ENCODE data around the gene MAGI1.

The MAGI1 gene

DNA sequence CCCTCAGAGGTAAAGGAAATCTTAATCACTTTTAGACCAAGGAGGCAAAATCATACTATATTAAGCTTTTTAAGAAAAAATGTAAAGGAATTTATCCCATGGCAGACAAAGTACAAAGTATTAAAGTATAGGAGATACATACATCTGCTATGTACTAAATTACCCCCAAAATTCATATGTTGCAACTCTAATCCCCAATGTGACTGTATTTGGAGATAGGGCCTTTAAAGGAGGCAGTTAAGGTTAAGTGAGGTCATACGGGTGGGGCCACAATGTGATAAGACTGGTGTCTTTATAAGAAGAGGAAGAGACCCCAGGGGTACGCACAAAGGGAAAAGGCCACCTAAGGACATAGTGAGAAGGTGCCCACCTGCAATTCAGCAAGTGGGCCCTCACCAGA lies 693.9 kb downstream of the MAGI1 start:
- in situ Hi-C loops (cut with MboI; ENCODE audit: low sequenced_read_pairs): no loop called here

DNA sequence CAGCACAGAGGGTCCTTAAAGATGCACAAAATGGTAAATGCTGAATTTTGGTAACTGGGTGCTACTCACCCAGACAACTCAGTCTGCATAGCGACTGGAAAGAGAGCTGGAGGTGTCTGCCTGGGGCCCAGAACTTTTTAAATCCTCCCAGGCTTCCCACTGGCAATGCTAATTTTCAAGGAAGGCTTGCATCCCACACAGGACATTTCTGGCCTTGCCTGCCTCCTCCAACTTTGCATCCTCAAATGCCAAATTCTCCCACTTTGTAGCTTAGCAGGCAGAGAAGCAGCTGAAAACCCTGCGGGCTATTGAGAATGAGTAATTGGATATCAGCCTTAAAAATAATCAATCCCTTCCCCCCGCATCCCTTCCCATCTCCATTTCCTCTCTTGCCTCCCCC lies 694.3 kb downstream of the MAGI1 start:
- in situ Hi-C loops (cut with MboI; ENCODE audit: low sequenced_read_pairs): no loop called here

DNA sequence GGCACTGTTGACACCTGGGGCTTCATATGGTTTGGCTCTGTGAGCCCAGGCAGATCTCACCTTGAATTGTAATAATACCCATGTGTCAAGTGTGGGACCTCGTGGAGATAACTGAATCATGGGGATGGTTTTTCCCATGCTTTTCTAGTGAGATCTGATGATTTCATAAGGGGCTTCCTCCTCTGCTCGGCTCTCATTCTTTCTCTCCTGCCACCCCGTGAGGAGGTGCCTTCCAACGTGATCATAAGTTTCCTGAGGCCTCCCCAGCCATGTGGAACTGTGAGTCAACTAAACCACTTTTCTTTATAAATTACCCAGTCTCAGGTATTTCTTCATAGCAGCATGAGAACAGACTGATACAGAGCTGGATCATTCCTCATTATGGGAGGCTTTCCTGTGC lies 695.0 kb downstream of the MAGI1 start:
- in situ Hi-C loops (cut with MboI; ENCODE audit: low sequenced_read_pairs): no loop called here

DNA sequence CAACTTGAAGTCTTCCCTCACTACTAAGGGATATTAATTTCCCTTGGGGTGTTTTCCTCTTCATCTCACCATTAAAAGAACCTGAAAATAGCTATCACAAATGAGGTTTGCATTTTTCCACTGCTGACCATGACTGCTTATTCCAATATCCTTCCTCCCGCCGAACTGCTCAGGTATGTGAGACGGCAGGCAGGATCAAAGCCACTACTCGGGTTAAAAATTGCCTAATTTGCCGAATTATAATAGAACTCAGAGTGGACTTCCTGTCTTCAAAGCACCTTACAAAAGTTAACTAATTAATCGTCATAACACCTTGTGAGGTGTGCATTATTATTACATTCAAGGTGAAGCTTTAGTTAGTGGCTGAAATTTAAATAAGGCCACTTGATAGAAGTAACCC lies 695.7 kb downstream of the MAGI1 start:
- in situ Hi-C loops (cut with MboI; ENCODE audit: low sequenced_read_pairs): no loop called here

DNA sequence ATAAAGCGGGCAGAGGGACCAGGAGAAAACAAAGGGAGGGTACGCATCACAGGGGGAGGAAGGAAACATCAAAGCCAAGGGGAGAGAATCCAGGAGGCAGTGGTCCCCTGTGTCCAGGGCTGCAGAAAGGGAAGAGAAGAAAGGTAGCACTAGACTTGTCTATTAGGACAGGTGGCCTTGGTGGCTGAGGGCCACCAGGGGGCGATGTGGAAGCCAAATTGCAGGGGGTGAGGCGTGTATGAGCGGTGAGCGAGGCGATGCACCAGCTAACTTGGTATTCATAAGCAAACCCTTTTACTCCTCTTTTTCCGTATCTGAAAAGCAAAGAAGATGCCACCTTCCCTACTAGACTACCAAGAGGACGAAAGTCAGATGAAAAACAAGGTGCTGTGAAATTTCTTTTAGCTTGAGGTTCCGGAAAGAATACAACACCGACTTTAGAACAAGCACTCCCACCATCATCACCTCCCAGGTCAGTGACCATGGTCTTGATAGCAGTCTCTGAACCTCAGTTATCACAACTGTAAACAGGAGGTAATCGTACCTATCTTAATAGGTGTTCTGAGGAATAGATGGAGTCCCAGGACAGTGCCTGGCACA lies 696.5 kb downstream of the MAGI1 start:
- in situ Hi-C loops (cut with MboI; ENCODE audit: low sequenced_read_pairs): no loop called here

DNA sequence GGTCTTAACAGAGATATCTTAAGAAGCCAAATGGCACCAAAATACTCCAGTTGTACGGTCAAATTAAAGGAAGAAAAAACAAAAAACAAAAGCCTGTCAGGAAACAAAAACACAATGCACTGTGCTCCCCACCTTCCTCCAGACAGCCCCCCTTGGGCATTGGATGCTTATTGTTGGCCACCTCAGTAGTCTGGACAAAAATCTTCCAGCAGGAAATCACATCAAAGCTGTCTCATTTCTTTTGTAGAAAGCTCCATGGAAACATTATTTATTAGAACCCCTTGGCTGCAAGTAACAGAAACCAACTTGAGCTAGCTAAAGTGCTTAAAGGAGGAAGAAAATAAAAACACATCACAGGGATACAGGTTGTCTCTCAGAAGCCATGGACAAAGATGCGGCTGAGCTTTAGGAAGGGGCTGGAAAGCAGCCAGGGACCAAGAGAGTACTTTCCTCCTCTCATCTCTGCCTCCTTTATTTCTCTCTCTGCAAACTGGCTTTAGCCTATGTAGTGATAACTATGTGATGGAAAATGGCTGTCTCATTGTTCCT lies 699.5 kb downstream of the MAGI1 start:
- in situ Hi-C loops (cut with MboI; ENCODE audit: low sequenced_read_pairs): no loop called here

DNA sequence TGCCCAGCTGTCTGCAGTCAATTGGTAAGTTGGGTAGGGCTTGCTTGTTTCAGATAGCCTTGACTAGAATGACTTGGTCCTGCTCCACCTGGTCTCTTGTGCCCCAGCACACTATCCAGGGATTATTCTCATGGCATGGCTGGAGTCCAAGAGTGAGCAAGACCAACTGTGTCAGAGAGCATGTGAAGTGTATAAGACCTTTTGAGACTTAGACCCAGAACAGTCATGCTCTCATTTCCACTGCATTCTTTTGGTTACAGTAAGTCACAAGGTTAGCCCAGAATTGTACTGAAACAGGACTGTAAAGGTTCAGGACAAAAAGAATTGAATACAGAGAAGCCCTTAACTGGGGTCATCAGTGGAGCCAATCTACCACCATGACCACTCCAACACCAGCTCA lies 700.1 kb downstream of the MAGI1 start:
- in situ Hi-C loops (cut with MboI; ENCODE audit: low sequenced_read_pairs): no loop called here

DNA sequence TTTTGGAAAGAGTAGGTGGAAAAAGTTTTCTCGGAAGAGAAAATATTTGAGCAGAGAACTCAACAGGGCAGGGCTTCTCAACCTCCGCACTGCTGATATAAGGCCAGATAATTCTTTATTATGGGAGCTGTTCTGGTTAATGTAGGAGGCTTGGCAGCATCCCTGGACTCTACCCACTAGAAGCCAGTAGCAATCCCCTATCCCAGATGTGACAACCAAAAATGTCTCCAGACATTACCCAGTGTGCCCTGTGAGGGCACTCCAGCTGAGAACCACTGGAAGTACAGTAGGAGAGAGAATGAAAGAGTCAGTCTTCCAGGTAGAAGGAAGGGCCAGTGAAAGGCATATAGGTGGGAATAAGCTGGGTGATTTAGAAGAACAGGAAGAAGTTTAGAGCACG lies 703.1 kb downstream of the MAGI1 start:
- in situ Hi-C loops (cut with MboI; ENCODE audit: low sequenced_read_pairs): no loop called here

DNA sequence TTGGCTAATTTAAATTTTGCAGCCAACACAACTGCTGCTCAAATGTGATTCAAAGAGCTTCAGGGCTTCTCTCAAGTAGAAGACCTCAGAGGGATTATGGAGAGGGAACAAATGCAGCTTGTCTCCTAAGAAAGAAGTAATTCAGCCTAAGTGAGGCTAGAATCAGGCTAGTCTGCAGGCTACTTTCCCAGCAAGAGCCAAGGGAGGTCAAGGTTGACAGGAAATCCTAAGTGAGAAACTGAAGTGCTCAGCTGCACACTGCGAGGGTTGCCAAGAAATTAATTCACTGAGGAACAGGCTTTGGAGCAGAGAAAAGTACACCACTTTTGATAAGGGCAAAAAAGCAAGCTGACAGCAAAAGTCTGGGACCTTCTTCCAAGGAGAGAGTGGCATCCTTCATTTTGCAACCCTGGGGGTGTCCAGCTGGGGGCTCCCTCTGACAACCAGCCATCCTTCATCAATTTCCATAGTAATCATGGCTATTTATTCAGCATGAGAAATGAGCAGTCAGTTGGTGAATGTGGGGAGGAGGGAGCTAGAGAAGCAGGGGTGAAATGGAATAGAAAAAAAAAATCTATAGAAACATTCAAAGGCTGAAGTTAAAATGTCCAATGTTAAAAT lies 704.6 kb downstream of the MAGI1 start:
- in situ Hi-C loops (cut with MboI; ENCODE audit: low sequenced_read_pairs): no loop called here

DNA sequence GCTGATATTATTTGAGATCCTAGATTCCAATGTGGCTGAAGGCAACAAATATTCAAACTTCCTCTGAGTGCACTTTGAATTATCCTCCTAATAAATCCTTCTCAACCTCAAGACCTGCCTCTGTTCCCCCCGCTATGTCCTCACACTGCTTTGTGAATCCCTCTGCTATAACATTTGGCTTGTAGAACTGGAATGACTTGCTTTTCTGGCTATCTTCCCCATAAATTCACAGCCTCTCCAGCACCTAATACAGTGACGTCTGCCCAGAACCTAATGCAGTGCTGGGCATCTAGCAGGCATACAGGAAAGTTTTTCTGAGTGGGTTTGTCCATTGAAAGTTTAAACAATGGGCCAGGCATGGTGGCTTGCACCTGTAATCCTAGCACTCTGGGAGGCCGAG lies 707.0 kb downstream of the MAGI1 start:
- in situ Hi-C loops (cut with MboI; ENCODE audit: low sequenced_read_pairs): no loop called here

DNA sequence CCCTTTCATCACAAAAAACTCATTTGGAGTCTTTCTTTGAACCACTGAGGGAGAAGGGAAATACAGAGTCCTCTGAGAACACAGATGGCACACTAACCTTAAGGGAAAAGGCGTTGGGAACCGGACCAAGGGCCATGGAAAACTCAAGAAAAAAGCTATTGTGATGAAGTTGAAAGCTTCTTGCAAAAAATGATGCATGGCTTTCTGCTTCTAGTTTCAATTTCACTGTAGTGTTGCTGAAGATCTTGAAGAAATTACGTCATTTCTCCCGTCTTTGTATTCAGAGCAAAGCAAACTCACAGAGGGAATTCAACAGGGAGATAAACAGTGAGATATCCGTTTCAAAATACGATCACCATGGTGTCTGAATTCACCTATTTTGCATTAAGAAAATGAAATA lies 708.6 kb downstream of the MAGI1 start:
- in situ Hi-C loops (cut with MboI; ENCODE audit: low sequenced_read_pairs): no loop called here

DNA sequence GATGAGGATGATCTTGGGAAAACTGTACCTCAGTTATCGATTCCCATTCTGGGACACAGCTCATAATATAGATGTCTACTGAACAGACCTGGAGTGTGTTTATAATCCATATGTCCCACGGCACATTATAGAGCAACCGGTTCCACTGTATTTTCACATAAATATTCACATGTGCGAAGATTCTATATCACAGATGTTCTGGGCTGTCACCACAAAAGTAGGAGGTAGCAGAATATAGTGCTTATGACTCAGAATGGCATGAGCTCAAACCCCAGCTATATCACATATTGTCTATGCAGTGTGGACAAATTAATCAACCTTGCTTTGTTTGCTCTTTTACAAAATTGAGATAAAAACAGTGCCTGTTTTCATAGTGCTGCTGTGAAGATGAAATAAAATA lies 710.6 kb downstream of the MAGI1 start:
- in situ Hi-C loops (cut with MboI; ENCODE audit: low sequenced_read_pairs): no loop called here

DNA sequence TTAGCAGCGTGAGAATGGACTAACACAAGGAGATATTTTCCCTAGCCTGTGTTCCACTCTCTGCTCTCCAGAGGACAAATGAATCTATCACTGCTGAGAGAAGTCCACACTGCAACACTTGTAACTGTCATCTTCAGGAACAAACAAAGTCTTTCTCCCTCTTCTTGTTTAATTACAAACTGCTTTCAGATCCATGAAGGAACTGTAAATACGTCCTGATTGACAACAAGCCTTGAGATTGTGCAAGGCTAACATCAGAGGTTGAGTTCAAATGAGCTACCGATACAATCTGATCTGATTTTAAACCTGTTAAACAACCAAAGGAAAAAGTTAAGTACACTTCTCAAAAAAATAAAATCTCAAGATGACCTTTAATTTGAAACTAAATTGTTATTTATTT lies 712.1 kb downstream of the MAGI1 start:
- in situ Hi-C loops (cut with MboI; ENCODE audit: low sequenced_read_pairs): no loop called here

DNA sequence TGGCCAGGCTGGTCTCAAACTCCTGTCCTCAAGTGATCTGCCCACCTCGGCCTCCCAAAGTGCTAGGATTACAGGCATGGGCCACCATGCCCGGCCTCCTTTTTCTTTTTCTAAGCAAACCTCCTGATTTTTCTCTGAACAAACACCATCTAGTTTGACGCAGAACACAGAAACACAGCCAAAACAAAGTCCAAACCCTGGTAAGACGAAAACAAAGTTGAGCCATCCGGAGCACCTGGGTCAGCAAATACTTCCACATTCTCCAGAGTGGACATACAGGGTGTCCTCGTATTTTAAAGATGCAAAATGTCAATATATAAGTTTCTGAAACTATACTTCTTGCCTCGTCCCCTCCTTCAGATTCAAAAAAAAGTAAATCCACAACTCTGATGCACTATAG lies 715.8 kb downstream of the MAGI1 start:
- in situ Hi-C loops (cut with MboI; ENCODE audit: low sequenced_read_pairs): no loop called here

DNA sequence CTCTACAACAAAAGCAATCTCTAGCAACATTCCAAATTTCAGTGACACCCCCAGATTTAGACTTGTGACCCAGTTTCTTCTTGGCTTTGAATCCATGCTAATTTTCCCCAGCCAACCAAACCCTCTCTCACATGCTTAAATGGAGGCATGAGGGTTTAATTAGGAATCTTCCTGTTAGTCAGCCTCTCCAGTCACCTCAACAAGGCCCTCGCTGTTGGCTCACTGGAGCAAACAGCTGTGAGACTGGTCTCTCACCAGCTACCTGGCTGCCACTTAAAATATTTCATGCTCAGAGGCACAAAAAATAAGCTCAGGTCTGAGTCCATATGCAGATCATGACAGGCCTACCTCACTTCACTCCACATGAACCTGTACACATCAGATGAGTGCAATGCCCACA lies 720.5 kb downstream of the MAGI1 start:
- in situ Hi-C loops (cut with MboI; ENCODE audit: low sequenced_read_pairs): no loop called here

DNA sequence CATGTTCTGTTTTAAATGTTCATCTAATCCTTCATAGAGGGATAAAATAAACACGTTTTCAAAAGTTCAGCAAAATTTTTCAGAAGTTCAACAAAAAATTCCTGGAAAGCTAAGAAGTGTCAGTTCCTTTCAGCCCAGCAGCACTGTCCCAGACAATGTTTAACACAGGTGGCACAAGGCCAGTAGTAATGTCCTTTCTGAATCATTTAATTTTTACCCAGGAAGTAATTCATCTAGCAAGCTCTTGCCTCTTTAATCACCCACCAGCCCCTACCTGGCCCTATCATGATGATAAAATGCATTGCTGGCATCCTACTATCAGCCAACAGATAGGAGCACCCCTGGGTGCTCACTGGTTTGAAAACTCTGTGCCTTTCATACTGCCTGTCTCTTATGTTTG lies 723.8 kb downstream of the MAGI1 start:
- in situ Hi-C loops (cut with MboI; ENCODE audit: low sequenced_read_pairs): no loop called here

DNA sequence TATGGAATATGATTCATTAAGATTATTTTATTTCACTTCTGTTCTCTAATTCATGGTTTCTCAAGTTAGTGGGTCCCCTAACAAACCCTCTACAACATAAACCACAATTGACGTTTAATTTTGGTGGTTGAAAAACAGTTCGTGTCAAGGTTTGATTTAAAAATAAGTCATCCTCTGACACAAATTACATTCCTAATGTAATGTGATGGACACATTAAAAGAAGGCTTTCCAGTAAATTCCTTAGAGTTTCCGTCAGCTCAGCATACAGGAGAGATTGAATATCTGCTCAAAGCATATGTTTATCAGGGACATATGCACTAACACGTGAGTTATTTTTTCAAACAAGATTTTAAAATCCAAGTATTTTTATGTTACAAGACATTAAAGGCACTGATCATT lies 724.4 kb downstream of the MAGI1 start:
- in situ Hi-C loops (cut with MboI; ENCODE audit: low sequenced_read_pairs): no loop called here

DNA sequence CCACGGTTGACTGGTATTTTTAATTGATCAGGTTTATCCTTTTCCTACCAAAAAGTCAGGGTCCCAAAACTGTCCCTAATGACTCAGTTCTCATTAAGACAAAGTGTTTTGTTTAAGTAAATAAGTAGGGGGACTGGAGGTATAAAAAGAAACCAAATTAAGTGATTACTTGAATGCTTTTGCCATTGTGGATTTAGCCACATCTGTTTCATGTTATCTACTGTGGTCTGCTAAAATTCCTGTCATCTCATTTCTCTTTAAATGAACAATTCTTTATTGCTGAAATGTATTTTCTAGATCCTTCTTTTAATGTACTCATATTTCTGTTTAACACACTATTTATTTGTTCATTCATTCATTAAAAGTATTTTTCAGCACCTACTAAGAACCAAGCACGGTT lies 725.1 kb downstream of the MAGI1 start:
- in situ Hi-C loops (cut with MboI; ENCODE audit: low sequenced_read_pairs): no loop called here

DNA sequence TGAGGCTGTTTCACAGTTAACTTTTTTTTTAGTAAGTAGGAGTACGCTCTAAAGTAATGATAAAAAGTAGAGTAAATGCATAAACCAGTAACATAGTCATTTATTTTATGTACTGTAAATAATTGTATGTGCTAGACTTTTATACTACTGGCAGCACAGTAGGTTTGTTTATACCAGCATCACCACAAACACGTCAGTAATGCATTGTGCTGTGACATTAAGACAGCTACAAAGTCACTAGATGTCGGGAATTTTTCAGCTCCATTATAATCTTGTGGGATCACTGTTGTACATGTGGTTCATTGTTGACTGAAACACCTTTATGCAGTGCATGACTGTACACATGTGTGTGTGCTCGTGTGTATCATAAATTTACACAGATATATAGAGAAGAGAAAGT lies 732.9 kb downstream of the MAGI1 start:
- in situ Hi-C loops (cut with MboI; ENCODE audit: low sequenced_read_pairs): no loop called here

Data from HL-60/S4 treated with phorbol 12-myristate 13-acetate at 8.2 ng/mL for 4 days and 3 days (cell line).